Thyroid gland (tissue), 4 donors: ENCODE measurements around the gene RGR.

ENCODE experiments used
- CTCF ChIP-seq, 6 experiments: fragments of 200-600 bp in 3 of 6; fragments of 450-650 bp in 3 of 6; sonication (generic) in 3 of 6; IDR thresholded peaks; one replicate each; pipeline ENCODE4 v1.5.1; 2016 to 2019; ENCODE audit warnings: antibody characterized with exemption in 6 of 6, mild to moderate bottlenecking in 2 of 6, inconsistent platforms in 1 of 6, moderate library complexity in 1 of 6
- POLR2A ChIP-seq, 2 donors: fragments of 450-650 bp; IDR thresholded peaks; one replicate each; pipeline ENCODE4 v1.6.1; 2017; ENCODE audit warnings: antibody characterized with exemption in 2 of 2, mild to moderate bottlenecking in 2 of 2, moderate library complexity in 1 of 2

GRCh38 chr10:84202349-84202748 lies 42.5 kb upstream of the RGR start:
- TF ChIP-seq CTCF (IDR thresholded peaks at IDR 0.05), result no peak
- TF ChIP-seq POLR2A (IDR thresholded peaks at IDR 0.05), result no peak
